Neural progenitor cell (in vitro differentiated cells): ENCODE results near the gene SLC4A4.

Experiments
- EZH2 ChIP-seq: fragments of 200-600 bp; sonication (generic); IDR thresholded peaks from 2 replicates; pipeline ENCODE4 v1.6.1; 2017; ENCODE audit warnings: antibody characterized with exemption, mild to moderate bottlenecking, moderate library complexity
- EZH2phosphoT487 ChIP-seq: fragments of 200-600 bp; sonication (generic); IDR thresholded peaks from 2 replicates; pipeline ENCODE4 v1.6.1; 2017; ENCODE audit warnings: antibody characterized with exemption
- TF ChIP-seq, protein P1 (sequence below): fragments of 200-600 bp; sonication (generic); IDR thresholded peaks from 2 replicates; pipeline ENCODE4 v1.5.1; 2017; ENCODE audit warnings: antibody characterized with exemption, mild to moderate bottlenecking

DNA sequence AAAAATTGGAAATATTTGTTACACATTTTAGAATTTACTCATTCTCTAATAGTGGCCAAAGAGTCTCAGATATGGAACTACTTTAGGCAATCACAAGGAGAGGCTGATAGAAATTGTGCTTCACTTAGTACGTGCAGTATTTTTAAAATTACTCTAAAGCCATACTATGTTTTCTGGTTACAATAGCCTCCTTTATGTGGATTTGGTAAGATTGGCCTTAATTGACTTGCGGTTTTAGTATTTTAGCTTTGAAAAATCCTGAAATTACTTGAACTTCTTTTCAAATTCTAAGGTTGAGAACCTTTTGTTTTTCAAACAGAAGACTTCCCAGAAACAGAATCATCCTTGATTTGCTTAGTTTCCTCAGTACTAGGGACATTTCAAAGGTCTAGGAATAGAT, 215.2 kb downstream of the SLC4A4 start:
- TF ChIP-seq, protein P1, sequence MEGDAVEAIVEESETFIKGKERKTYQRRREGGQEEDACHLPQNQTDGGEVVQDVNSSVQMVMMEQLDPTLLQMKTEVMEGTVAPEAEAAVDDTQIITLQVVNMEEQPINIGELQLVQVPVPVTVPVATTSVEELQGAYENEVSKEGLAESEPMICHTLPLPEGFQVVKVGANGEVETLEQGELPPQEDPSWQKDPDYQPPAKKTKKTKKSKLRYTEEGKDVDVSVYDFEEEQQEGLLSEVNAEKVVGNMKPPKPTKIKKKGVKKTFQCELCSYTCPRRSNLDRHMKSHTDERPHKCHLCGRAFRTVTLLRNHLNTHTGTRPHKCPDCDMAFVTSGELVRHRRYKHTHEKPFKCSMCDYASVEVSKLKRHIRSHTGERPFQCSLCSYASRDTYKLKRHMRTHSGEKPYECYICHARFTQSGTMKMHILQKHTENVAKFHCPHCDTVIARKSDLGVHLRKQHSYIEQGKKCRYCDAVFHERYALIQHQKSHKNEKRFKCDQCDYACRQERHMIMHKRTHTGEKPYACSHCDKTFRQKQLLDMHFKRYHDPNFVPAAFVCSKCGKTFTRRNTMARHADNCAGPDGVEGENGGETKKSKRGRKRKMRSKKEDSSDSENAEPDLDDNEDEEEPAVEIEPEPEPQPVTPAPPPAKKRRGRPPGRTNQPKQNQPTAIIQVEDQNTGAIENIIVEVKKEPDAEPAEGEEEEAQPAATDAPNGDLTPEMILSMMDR = no peak
- no peak for TF ChIP-seq EZH2
- no peak for TF ChIP-seq EZH2phosphoT487
